Activated CD8-positive, alpha-beta memory T cell treated with anti-CD3 and anti-CD28 coated beads for 48 hours (primary cell): ENCODE data around the gene STK25.
"Not testable (repeated sequence)": the region's sequence is repeated elsewhere in the genome, so short reads cannot be mapped to it uniquely, and the experiment has no call there.

Source experiments
- DNase-seq, 3 experiments: peaks; one replicate each; pipeline ENCODE4 v3.0.0-alpha.2; 2020; ENCODE audit warnings: low read depth in 2 of 3, low spot score in 2 of 3

The STK25 gene

GRCh38 chr2:241511091-241511741 lies 2.8 kb upstream of the STK25 start:
- DNase-seq, result no peak

GRCh38 chr2:241509155-241509784 lies 886 bp upstream of the STK25 start:
- DNase-seq, result peak in 1 of 3 experiments; percentile 19

DNA sequence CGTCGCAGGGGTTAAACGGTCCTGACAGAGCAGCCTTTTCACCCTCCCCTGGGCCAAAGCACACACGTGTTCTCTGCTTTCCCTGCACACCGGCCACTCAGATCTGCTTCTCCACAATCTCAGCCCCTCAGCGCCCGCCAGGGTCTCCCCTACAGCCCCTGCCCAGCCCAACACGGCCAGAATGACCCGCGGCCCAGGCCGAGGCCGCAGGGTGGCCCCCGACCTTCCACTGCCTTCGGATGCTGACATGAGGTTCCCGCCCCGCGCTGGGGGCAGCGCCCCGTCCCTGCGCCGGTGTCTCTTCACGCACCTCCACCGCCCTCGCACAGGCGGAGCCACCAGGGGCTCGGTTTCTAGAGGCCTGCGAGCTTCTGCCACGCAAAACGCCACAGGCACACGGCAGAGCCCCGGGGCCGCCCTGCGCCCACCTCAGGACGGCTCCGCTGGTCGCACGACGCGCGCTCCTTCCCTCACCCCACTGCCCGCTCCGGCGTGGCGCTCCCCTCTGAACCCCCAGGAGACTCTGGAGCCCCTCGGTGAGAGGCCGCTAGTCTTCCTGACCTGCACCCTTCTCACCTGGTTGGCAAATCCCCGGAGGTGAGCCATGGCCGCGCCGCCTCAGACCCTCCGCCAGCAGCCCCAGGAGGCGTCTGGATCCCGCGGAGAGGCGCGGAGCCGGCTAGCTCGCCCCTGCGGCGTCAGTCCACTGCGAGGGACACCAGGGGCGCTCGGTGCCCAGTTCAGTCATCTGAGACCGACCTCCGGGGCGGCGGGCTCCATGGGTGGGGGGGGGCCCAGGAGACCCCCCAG lies 749 bp downstream of the STK25 start:
- DNase-seq, result peak in 2 of 3 experiments; percentile 10 to 35

- no peak for DNase-seq
These were observed 1.5 kb downstream of the STK25 start for GRCh38 chr2:241506793-241507429.

DNA sequence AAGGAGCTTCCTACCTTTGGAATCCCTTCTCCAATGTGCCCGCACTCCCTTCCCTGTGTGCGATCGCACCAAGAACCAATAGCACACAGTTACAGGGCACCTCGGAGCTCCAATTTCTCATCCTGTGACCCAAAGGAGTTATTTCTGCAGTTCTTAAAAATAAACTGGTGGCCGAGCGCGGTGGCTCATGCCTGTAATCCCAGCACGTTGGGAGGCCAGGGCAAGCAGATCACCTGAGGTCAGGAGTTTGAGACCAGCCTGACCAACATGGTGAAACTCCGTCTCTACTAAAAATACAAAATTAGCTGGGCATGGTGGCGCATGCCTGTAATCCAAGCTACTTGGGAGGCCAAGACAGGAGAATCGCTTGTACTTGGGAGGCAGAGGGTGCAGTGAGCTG lies 2.1 kb downstream of the STK25 start:
- DNase-seq, result not testable (repeated sequence)

DNA sequence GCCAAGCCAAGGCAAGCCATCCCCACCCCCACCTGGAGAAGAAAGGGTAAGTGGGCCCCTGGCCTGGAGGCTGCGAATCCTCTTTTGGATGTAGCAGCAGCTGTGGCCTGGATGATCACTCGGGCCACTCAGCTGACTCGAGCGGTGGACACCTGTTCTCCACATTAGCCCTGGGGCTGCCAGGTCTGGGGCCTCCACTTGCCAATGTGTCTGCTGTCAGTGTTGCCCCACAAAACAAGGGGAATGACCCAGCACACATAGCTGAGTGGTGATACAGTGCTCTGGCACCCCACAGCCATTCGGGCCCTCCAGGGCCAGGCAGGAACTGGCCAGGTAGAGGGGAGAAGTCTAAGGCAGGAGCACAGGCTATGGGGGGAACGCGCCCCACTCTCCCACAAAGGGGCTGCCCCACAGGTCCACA lies 2.6 kb downstream of the STK25 start:
- no peak for DNase-seq

GRCh38 chr2:241505086-241505780 lies 3.2 kb downstream of the STK25 start:
- no peak for DNase-seq

DNA sequence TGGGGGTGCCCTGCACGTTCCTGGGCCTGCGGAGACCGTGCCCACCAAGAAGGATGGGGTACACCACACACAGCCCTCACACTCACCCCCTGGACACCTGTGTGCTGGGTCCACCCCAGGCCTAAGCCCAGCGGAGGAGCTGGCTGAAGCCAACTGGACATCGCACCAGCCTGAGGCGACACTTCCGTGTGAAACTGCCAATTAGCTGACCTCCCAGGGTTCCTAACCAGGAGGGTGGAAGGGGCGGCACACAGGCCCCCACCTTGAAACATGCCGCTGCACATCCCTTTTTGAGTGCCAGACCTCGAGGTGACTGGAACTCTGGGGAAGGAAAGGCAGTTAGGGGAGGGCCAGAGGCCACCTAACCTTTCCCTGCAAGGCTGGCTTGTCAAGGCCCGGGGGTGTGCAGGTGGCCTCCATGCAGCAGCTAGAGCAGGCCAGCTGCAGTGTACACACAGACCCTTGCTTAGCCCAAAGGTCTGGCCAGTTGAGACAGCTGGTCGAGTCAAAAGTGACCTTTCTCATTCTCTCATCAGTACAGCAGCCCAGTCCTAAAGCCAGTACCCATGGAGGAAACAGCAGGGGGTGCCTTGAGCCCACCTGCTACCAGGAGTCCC lies 4.5 kb downstream of the STK25 start:
- DNase-seq, result no peak

- DNase-seq, result no peak
These were observed 6.1 kb downstream of the STK25 start for GRCh38 chr2:241502281-241502680.

- no peak for DNase-seq
These were observed 6.8 kb downstream of the STK25 start for GRCh38 chr2:241501551-241501950.

GRCh38 chr2:241501099-241501541 lies 7.3 kb downstream of the STK25 start:
- no peak for DNase-seq

DNA sequence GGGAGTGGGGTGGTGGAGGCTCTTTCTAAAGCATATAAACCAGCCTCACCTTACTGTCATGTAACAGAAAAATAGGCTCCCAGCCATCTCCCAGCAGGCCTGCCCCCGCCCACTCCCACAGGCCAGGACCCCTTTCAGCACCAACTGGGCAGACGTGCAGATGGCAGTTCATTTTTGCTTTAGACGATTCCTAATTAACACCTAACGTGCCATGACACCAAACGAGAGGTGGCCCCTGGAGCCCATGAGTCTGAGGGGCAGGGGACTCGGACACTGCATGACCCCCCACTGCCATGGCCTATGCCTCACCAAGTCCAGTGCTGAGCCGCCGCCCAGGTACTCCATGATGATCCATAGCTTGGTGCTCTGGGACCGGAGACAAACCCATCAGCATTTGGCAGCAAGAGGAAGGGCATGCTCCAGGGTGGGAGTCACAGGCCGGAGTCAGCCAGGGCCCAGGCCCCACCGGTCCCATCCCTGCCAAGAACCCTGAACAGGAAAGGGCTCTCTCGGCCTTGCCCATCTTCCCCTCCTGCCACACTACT lies 7.9 kb downstream of the STK25 start:
- no peak for DNase-seq

- no peak for DNase-seq
These were observed 8.4 kb downstream of the STK25 start for GRCh38 chr2:241500016-241500415.

DNA sequence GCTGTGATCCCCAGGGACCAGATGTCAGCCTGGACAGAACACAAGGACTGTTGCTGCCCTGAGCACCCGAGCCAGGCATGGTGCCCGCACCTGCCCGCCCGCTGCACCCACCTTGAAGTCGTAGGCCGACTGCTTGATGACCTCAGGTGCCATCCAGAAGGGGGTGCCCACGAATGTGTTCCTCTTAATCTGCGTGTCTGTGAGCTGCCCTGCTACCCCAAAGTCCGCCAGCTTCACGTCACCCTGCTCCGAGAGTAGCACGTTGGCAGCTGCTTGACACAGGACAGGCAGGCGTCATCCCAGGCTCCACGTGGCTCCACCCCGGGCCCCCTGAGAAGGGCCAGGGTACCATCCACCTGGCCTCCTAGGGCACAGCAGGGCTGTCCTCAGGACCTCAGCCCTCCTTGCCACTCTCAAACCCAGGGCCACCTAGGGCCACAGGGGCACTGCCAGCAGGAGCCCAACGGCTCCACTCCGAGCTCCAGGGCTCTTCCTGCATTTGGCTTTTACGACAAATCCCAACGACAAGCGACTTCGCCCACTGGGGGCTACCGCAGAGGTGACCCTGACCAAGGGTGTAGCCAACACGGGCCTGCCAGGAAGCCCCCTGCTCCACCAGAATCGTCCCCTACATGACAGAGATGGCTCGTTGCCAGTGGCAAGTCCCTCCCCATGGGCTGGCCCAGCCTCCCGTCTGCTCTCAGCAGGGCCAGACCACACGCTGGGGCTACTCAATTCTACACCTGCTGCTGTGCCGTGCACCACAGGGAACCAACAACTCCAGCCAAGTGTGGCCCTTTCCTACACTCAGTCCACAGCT lies 9.0 kb downstream of the STK25 start:
- no peak for DNase-seq

DNA sequence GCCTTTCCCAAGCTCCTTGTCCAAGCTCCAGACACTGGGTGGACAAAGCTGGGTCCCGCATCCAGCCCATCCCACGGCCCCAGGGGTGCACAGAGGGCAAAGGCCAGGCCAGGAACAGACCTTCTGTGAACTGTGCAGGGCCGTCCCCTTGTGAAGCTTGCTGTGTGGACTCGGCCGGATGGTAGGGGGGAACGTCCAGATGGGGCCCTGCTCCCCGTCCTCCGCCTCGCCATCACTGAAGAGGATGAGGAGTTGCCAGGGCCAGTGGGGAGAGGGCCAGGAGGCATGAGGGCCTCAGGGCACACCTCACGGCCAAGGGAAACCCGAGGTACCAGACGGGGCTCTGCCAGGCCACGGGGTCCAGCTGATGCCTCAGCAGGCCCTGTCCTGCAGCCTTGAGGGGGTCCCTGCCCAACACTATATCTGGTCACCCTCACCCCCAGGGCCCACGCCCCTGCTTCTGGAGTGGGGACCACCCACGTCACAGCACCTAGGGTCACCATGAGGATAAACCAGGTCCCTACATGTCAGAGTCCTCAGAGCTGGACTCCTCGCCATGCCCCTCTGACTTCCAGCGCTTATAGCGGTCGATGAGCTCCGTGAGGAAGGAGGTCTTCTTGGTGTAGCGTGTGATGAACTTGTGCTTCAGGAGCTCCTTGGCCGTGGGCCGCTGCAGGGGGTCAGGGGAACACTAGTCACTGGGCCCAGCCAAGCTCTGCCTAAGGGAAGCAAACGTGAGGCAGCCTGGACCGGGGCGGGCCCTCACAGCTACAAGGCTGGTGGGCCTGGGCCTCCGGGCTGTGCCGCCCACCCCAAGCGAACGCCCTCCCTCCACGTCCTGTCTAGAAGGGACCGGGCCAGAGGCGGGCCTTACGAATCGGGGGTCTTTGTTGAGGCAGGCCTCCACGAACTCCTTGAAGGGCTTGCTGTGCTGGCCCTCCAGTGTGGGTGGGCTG lies 10.0 kb downstream of the STK25 start:
- DNase-seq, result no peak

- DNase-seq, result no peak
These were observed 11.2 kb downstream of the STK25 start for GRCh38 chr2:241496904-241497877.
